Prostate gland (tissue), 2 donors: ENCODE data around the gene TSEN2. TPM values are rescaled to one million over a fixed set of nuclear protein-coding genes. Genes with fewer than 3 reads are reported as not detected.

ENCODE experiments used
- DNase-seq: peaks from one replicate; pipeline ENCODE4 v3.0.0-alpha.2; 2019; ENCODE audit warnings: low spot score
- H3K27ac ChIP-seq, 2 donors: fragments of 200-600 bp; sonication (generic); 2 replicates each; pipeline ENCODE4 v1.5.1; 2017 to 2019
- H3K27me3 ChIP-seq: fragments of 200-600 bp; sonication (generic); replicated peaks from 2 replicates; pipeline ENCODE4 v1.5.1; 2019; ENCODE audit not compliant: insufficient read depth
- H3K36me3 ChIP-seq, 2 donors: fragments of 200-600 bp; sonication (generic); 1 replicate in 1 of 2; 2 replicates in 1 of 2; pipeline versions ENCODE4 v1.5.1 to v1.8.1; 2017 to 2019
- H3K4me1 ChIP-seq: fragments of 200-600 bp; sonication (generic); replicated peaks from 2 replicates; pipeline ENCODE4 v1.5.1; 2019
- H3K4me3 ChIP-seq, 2 donors: fragments of 200-600 bp; sonication (generic); 2 replicates each; pipeline ENCODE4 v1.5.1; 2017 to 2019
- H3K9me3 ChIP-seq: fragments of 200-600 bp; sonication (generic); 2 replicates; pipeline ENCODE4 v1.5.1; 2017
- POLR2A ChIP-seq: fragments of 450-650 bp; IDR thresholded peaks from one replicate; pipeline ENCODE4 v1.6.1; 2016; ENCODE audit warnings: antibody characterized with exemption, mild to moderate bottlenecking
- POLR2AphosphoS5 ChIP-seq: sonication (generic); formaldehyde crosslinking; IDR thresholded peaks from one replicate; pipeline ENCODE4 v1.6.1; 2017; ENCODE audit warnings: antibody characterized with exemption
- WGBS: methylation state at CpG from one replicate; pipeline ENCODE4 v1.1.5; 2018; 5-methylcytosine and 5-hydroxymethylcytosine counted together
- intact Hi-C: fragments of 100-400 bp; cut with DNase I; formaldehyde crosslinking; loops from one replicate; pipeline ENCODE4 v1.14.2; 2022
- total RNA-seq, 2 donors: library from RNA; depleted of rRNA; stranded (reverse); fragments of >200 nt; gene quantifications; one replicate each; pipeline ENCODE4 v1.1.0, GENCODE V29; 2016
- TF ChIP-seq, protein P1 (sequence below), 4 experiments: fragments of 200-600 bp in 2 of 4; fragments of 450-650 bp in 2 of 4; sonication (generic) in 2 of 4; IDR thresholded peaks; 1 replicate in 3 of 4; 2 replicates in 1 of 4; pipeline ENCODE4 v1.5.1; 2016 to 2019; ENCODE audit warnings: antibody characterized with exemption in 4 of 4, mild to moderate bottlenecking in 2 of 4, moderate library complexity in 2 of 4

Gene TSEN2
- total RNA-seq, 2 donors from 2014 or later = 13.8 to 14.9 TPM

DNA sequence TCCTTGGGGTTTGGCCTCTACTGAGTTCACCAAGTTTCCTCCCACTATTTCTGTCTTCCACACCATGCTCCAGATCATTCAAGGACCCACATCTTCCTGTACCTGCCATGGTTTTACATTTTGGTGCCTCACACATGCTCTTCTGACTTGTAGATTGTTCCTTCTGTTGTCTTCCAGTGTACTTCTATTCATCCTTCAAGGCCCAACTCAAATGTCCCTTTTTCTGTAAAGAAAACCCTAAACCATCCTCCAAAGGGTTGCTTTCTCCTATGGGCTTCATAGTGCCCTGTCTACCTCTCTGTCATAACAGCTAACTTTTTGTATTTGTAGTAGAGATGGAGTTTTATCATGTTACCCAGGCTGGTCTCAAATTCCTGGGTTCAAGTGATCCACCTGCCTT, 20.1 kb upstream of the TSEN2 start:
- intact Hi-C loops = no loop called here
- H3K4me3 ChIP-seq = no peak overlapping the region
- DNase-seq = no peak
- no peaks in the 10 kb centered on the region for H3K36me3 ChIP-seq
- no peak overlapping the region for H3K27ac ChIP-seq
- no peaks in the 10 kb centered on the region for H3K4me1 ChIP-seq
- H3K9me3 ChIP-seq = no peaks in the 10 kb centered on the region
- TF ChIP-seq, protein P1, sequence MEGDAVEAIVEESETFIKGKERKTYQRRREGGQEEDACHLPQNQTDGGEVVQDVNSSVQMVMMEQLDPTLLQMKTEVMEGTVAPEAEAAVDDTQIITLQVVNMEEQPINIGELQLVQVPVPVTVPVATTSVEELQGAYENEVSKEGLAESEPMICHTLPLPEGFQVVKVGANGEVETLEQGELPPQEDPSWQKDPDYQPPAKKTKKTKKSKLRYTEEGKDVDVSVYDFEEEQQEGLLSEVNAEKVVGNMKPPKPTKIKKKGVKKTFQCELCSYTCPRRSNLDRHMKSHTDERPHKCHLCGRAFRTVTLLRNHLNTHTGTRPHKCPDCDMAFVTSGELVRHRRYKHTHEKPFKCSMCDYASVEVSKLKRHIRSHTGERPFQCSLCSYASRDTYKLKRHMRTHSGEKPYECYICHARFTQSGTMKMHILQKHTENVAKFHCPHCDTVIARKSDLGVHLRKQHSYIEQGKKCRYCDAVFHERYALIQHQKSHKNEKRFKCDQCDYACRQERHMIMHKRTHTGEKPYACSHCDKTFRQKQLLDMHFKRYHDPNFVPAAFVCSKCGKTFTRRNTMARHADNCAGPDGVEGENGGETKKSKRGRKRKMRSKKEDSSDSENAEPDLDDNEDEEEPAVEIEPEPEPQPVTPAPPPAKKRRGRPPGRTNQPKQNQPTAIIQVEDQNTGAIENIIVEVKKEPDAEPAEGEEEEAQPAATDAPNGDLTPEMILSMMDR (IDR thresholded peaks at IDR 0.05) = no peak
- TF ChIP-seq POLR2AphosphoS5 = no peak
- TF ChIP-seq POLR2A = no peak
- H3K27me3 ChIP-seq = no peaks in the 10 kb centered on the region

DNA sequence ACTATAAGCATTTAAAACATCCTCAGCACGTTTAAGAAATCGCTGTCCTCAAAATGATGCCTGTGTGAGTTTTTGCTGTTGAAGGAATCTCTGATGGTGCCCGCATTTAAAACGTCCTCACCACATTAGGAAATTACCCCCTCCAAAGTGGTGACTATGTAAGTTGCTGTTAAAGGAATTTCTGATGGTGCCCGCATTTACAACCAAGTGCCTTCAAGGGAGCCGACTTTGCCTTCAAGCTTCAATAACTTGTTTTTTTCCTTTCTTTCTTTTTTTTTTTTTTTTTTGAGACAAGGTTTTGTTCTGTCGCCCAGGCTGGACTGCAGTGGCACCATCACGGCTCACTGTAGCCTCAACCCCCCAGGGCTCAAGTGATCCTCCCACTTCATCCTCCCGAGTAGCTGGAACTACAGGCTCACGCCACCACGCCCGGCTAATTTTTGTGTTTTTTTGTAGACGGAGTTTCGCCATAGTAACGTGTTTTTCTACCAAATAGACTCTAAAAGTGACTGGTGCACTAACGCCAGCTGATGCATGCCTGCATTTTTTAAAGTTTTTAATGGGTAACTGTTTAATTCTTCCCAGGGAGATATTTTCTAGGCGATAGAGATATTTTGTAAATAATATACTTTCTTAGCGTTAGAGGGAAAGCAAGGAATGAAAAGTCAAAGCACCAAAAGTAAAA, 19.0 kb upstream of the TSEN2 start:
- no peak for TF ChIP-seq POLR2A
- TF ChIP-seq, protein P1 (IDR thresholded peaks at IDR 0.05) = no peak
- no peak for TF ChIP-seq POLR2AphosphoS5
- no peak for DNase-seq
- WGBS = 82% methylated on average over 18 of the region's 18 CpGs
- no peaks in the 10 kb centered on the region for H3K9me3 ChIP-seq
- H3K36me3 ChIP-seq = no peaks in the 10 kb centered on the region
- H3K27me3 ChIP-seq = no peaks in the 10 kb centered on the region
- H3K4me3 ChIP-seq = no peak overlapping the region
- no peaks in the 10 kb centered on the region for H3K4me1 ChIP-seq
- intact Hi-C loops = no loop called here
- H3K27ac ChIP-seq = no peak overlapping the region

DNA sequence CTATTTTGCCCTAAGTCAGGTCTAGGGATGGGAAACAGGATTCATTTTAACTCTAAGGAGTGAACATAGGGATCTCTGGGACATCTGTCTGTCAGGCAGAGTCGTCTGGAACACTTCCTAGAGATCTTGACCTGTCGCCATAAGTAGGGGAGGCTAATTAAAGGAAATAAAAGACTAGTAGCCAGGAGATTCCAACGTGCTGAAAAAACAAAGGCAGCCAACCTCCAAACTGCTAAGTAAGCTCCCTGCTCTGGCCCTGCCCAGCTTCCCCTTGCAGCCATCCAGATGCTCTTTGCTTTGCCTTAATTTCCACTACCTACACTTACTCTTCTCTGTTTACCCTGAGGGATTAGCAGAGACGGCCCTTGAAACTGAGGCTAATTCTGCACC, 18.4 kb upstream of the TSEN2 start:
- Histone ChIP-seq H3K4me3 (no peak overlapping the region), H3K27me3 (no peaks in the 10 kb centered on the region), H3K4me1 (no peaks in the 10 kb centered on the region), H3K27ac (no peak overlapping the region), H3K36me3 (no peaks in the 10 kb centered on the region), H3K9me3 (no peaks in the 10 kb centered on the region)
- no peak for DNase-seq
- TF ChIP-seq POLR2A (no peak), POLR2AphosphoS5 (no peak)
- TF ChIP-seq, protein P1 (IDR thresholded peaks at IDR 0.05) = no peak
- 52% methylated on average over 4 of the region's 4 CpGs for WGBS
- intact Hi-C loops = no loop called here

DNA sequence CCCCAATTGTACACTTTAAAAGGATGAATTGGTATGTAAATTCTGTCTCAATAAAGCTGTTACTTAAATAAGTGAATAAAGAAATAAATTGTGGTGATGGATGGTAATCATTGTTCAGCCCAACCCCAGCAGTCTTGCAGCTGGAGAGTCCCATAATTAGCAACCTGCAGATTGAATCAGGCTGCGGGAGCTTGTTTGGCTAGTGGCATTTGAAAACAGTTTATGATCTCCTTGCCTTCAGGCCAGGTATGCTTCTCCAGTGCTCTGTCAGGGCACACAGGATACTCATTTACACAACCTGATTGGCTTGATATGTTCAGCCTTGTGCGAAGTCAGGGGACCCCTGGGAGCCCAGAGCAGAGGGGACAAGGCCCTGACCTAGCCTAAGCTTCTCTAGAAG, 16.5 kb upstream of the TSEN2 start:
- no peaks in the 10 kb centered on the region for H3K4me1 ChIP-seq
- DNase-seq = no peak
- no peaks in the 10 kb centered on the region for H3K27me3 ChIP-seq
- H3K4me3 ChIP-seq = no peak overlapping the region
- no peak for TF ChIP-seq POLR2AphosphoS5
- TF ChIP-seq, protein P1 (IDR thresholded peaks at IDR 0.05) = no peak
- no peak for TF ChIP-seq POLR2A
- intact Hi-C loops = no loop called here
- H3K36me3 ChIP-seq = no peaks in the 10 kb centered on the region
- H3K27ac ChIP-seq = no peak overlapping the region
- 78% methylated on average over 2 of the region's 2 CpGs for WGBS
- no peaks in the 10 kb centered on the region for H3K9me3 ChIP-seq

DNA sequence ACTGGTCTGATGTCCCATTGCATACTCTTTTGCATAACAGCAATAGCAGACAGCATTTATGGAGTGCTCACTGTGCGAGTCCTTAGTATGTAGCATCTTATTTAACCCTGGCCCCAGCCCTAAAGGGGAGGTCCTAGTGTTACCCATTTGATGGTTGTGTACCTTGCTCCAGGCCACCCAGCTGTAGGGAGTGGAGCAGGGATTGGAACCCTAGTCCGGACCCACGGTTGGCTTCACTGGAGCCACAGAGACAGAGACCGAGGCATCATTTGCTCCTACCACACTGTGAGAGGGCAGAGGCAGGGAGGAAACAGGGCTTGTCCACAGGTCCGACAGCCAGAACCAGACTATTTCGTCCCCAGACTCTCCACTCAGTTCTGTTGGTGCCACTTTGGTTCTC, 16.0 kb upstream of the TSEN2 start:
- H3K4me1 ChIP-seq = no peaks in the 10 kb centered on the region
- H3K27me3 ChIP-seq = no peaks in the 10 kb centered on the region
- WGBS = 93% methylated on average over 6 of the region's 6 CpGs
- H3K4me3 ChIP-seq = no peak overlapping the region
- DNase-seq = no peak
- intact Hi-C loops = no loop called here
- no peaks in the 10 kb centered on the region for H3K9me3 ChIP-seq
- no peak overlapping the region for H3K27ac ChIP-seq
- TF ChIP-seq POLR2A (no peak), POLR2AphosphoS5 (no peak)
- TF ChIP-seq, protein P1 (IDR thresholded peaks at IDR 0.05) = no peak
- no peaks in the 10 kb centered on the region for H3K36me3 ChIP-seq
